Left colon (tissue), 2 donors: ENCODE data around the gene OGT. TPM values are rescaled to one million over a fixed set of nuclear protein-coding genes. Genes with fewer than 3 reads are reported as not detected.
"Not testable (repeated sequence)": the region's sequence is repeated elsewhere in the genome, so short reads cannot be mapped to it uniquely, and the experiment has no call there.

Experiments
- ATAC-seq: fragments of 200-7000 bp; cut with Tn5 transposase; one replicate; pipeline ENCODE4 v1.9.1; 2020; ENCODE audit warnings: mild to moderate bottlenecking, moderate library complexity
- DNase-seq, 2 donors: peaks; one replicate each; pipeline ENCODE4 v3.0.0-alpha.2; 2020
- intact Hi-C, 2 donors: fragments of 100-400 bp; cut with DNase I in 1 of 2; cut with micrococcal nuclease in 1 of 2; formaldehyde crosslinking; loops; one replicate each; pipeline versions ENCODE4 v1.11.2 to v1.14.0; 2022; cut with DNase I, micrococcal nuclease
- long read RNA-seq: library from polyadenylated mRNA; unstranded; transcript quantifications from one replicate; pipeline ENCODE4 v2.0.0, GENCODE V29; 2021
- total RNA-seq, 2 donors: library from RNA; stranded (reverse); fragmentation: NEBNext Ultra II Directional; extraction: Animal tissue kit (Norgen Biotek cat#: 25700); gene quantifications; one replicate each; pipeline ENCODE4 v1.2.1, GENCODE V29; 2021
- donor health status: DM: no; HTN: no; CAD: no.
- donor health status: DM: yes; HTN: yes; CAD: no.

Gene OGT
- 100 to 1,000 TPM; 100 to 101 TPM for total RNA-seq
- long read RNA-seq, full-length matches to known transcripts, result 1 of 12 reads
- long read RNA-seq, partial matches to known transcripts, result 10 of 12 reads
- long read RNA-seq, other reads (novel, unspliced or antisense), result 1 of 12 reads

DNA sequence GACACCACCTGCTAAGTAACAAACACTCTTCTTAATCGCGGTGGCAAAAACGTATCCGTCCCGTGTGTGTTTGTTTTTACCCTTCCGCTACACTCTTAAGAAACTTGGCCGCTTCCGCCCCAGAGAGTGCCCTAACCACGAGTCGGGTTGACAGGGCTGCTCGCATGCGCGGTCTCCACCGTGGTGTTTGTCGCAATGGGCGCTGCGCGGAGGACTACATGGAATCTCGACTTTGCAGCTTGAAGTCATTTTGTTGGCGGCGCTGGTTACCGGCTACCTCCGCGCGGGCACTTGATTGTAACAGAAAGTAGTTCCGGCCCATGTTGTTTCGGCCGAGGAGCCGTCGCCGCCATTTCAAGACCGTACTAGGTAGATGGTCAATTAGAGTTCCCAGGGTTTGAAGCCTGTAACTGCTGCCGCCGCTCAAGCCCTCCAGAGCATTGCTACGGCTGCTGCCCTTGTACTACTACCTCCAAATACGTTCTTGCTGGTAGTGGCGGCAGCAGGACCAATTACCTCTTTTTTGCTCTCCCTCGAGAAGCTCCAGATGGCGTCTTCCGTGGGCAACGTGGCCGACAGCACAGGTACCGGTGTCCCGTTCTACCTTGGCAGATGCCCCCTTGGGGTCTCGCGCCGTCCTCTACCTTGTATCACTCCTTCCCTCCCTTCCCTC, at the start of gene OGT:
Gene OGT (plus strand): TSS at position 352 of the 673 bp plus-strand sequence. CDS start 196 bp downstream, at position 548.
- ATAC-seq (peak; percentile 92), DNase-seq (peak; percentile 94 to 95)
- intact Hi-C loops, result no loop called here

DNA sequence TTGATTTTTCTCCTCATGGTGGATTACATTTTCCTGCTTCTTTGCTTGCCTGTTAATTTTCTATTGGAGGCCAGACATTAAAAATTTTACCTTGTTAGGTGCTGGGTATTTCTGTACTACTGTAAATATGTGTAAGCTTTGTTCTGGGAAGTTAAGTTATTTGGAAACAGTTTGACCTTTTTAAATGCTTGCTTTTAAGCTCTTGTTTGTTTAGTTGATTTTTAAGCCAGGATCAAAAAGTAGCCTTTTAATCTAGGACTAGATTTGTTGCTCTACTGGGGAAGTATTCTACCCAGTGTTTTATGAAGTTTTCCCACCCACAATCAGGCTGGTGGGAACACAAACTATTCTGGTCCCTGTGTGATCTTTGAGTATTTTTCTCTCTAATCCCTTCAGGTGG, 45.1 kb upstream of the OGT start:
- ATAC-seq, result no peak
- no peak for DNase-seq
- intact Hi-C loops, result no loop called here

DNA sequence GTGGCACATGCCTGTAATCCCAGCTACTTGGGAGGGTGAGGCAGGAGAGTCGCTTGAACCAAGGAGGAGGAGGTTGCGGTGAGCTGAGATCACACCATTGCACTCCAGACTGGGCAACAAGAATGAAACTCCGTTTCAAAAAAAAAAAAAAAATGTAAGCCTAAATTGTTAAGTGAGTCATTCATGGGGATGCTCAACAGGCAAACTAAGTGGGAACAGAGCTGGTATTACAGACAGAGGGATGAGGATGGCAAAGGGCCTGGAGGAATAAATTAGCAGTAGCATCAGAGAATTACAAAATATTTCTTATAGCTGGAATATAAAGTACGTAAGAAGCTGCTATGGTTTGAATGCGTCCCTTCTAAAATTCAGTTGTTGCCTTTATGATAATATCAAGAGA, 43.4 kb upstream of the OGT start:
- no peak for ATAC-seq
- intact Hi-C loops, result no loop called here
- DNase-seq, result no peak

GRCh38 chrX:71492231-71493065, 40.5 kb upstream of the OGT start:
- DNase-seq (peak; percentile 34 to 53), ATAC-seq (peak; percentile 96)
- intact Hi-C loops, result no loop called here

GRCh38 chrX:71493111-71493613, 39.7 kb upstream of the OGT start:
- ATAC-seq (peak; percentile 27), DNase-seq (peak; percentile 5 to 29)
- intact Hi-C loops, result no loop called here

- DNase-seq, ATAC-seq, intact Hi-C loops: not testable (repeated sequence)
These were observed 36.9 kb upstream of the OGT start for GRCh38 chrX:71495979-71496378.

DNA sequence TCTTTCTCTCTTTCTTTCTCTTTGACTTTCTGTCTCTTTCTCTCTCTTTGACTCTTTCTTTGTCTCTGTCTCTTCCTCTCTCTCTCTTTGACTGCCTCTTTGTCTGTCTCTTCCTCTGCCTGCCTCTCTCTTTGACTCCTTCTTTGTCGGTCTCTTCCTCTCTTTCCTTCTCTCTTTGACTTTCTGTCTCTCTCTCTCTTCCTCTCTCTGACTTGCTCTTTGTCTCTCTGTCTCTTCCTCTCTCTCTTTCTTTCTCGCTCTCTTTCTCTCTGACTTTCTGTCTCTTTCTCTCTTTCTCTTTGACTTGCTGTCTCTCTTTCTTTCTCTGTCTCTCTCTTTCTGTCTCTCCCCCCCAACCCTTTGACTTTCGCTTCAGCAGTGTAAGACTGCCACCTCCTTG, 36.4 kb upstream of the OGT start:
- ATAC-seq (no peak), DNase-seq (no peak)
- intact Hi-C loops, result no loop called here

GRCh38 chrX:71502080-71502479, 30.8 kb upstream of the OGT start:
- ATAC-seq, DNase-seq, intact Hi-C loops: not testable (repeated sequence)

GRCh38 chrX:71504346-71504745, 28.6 kb upstream of the OGT start:
- ATAC-seq (no peak), DNase-seq (no peak)
- intact Hi-C loops, result no loop called here

- intact Hi-C loops, result no loop called here
- DNase-seq (no peak), ATAC-seq (no peak)
These were observed 23.6 kb upstream of the OGT start for GRCh38 chrX:71509289-71509688.

DNA sequence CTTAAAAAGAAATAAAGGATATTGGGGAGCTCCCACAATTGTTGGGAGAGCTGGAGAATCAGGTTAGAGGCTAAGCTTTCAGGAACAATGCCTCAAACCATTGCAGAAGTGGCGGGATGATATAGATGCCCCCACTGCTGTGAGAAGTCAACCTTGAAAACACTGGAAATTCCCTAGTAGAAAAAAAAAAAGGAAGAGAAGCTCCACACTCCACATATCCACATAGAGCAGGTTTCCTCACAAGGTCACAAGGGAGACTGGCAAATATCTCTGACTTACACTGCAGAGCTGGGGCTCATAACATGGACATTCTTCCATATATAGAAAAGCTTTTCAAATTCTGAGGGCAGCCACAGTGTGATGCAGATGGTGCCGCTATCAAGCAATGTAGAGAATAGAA, 22.7 kb upstream of the OGT start:
- ATAC-seq (no peak), DNase-seq (no peak)
- intact Hi-C loops, result no loop called here

DNA sequence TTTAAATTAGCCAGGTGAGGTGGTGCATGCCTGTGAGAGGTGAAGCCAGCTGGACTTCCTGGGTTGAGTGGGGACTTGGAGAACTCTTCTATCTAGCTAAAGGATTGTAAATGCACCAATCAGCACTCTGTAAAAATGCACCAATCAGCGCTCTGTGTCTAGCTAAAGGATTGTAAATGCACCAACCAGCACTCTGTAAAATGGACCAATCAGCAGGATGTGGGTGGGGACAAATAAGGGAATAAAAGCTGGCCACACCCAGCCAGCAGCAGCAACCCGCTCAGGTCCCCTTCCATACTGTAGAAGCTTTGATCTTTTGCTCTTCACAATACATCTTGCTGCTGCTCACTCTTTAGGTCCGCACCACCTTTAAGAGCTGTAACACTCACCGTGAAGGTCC, 19.2 kb upstream of the OGT start:
- intact Hi-C loops, ATAC-seq, DNase-seq: not testable (repeated sequence)

- intact Hi-C loops, result no loop called here
- no peak for DNase-seq
- no peak for ATAC-seq
These were observed 18.4 kb upstream of the OGT start for GRCh38 chrX:71514367-71515037.

DNA sequence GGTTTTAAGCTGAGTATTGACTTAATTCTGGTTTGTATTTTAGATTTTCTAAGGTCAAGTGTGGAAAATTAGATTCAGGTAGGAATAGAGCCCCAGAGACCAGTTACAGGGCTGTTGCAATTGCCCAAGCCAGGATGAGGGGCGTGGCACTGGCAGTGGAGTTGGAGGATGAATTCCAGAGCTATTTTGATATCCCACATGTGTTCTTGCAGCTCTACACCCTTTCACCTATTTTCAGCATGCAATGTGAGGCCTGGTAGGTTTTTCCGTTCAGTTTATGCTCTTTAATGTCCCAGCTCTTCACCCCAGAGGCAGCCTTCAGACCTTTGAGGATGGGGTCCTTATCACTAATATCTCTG, 17.9 kb upstream of the OGT start:
- DNase-seq (no peak), ATAC-seq (no peak)
- intact Hi-C loops, result no loop called here

- ATAC-seq (no peak), DNase-seq (no peak)
- intact Hi-C loops, result no loop called here
These were observed 7.6 kb upstream of the OGT start for GRCh38 chrX:71525316-71525715.

DNA sequence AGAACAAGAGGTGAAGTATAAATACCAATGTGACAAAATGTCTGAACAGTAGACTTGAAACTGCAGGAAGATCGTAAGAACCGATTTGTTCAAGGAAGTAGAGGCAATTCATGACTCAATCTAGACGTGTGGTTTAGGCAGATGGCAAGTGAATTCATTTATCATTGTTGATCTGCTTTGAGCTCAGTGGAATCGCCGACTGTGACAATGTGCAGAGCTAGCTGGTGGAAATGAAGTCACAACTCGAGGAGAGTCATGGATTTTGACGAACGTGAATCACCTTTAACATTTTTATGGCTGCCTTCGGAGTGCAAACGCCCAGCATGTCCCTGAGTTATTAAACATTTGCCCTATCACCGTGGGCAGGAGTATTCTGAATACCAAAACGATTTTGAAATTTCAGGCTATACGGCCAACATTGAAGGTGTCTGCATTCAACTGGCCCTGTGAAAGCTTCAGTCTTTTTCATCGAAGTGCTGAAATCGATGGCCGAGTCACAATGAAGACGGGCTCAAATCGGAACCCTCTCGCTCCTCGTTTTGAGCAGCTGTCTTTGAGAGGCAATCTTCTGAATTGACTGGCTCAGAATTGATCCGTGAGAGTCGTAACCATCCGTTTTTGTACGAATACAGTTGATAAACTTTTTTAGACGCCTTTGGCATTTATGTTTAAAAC, 689 bp upstream of the OGT start:
- intact Hi-C loops, result no loop called here
- ATAC-seq, result peak; percentile 53

GRCh38 chrX:71533516-71533850, 579 bp downstream of the OGT start:
- DNase-seq (peak in 1 of 2 donors; percentile 7), ATAC-seq (no peak)
- intact Hi-C loops, result no loop called here

More for the DNA sequence above, 689 bp upstream of the OGT start:
- peak in 1 of 2 donors; percentile 22 for DNase-seq

GRCh38 chrX:71533851-71534561, 1.1 kb downstream of the OGT start:
- intact Hi-C loops, result no loop called here
- ATAC-seq (peak; percentile 37), DNase-seq (peak; percentile 38 to 47)
